CD4-positive, alpha-beta T cell treated with Interleukin-6 for 4 hours (primary cell): Measurements from ENCODE around the gene JAK3.
"Not testable (repeated sequence)": the region's sequence is repeated elsewhere in the genome, so short reads cannot be mapped to it uniquely, and the experiment has no call there.

Source experiments
- DNase-seq: peaks from one replicate; pipeline ENCODE4 v3.0.0-alpha.2; 2020; ENCODE audit warnings: mixed read lengths

JAK3 gene

DNA sequence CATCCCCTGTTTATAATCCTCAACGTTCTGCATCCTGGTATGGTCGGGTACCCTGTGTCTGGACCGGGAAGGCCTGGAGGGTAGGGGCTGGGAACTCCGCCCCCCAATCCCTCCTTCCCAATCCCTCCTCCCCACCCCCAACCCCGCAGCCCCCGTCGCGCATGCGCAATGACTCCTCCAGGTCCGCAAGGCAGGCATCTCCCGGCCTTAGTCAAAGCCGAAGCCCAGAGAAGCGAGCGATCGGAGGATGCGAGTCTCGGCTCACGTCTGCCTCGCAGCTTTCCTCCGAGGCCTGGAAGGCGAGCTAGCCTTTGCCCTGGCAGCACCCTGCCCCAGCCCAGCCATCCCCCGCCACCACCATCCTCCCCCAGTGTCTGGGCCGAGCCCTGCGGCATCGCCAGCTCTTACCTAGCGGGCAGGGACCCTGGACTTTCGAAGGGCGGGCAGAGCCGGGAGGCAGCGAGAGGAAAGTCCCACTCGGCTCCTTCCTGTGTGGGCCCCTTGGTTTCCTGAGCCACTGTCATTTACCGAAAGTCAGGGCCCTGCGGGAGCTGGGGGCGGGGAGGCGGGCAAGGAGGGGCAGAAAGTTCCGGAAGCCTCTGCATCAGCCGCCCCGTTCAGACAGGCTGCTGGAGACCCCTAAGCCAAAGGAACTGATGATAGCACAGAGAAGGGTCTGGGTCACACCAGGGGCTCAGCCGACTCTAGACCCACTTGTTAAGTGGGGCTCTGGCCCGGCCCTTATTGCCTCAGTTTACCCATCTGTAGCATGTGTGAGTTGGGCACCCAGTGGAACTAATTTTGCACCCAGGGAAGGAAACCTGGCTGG lies at the start of gene JAK3:
Gene JAK3, minus strand, starts transcription at position 445 of the 829 bp plus-strand sequence. CDS start 3,565 bp downstream, outside the sequence.
- DNase-seq, result peak; percentile 91

DNA sequence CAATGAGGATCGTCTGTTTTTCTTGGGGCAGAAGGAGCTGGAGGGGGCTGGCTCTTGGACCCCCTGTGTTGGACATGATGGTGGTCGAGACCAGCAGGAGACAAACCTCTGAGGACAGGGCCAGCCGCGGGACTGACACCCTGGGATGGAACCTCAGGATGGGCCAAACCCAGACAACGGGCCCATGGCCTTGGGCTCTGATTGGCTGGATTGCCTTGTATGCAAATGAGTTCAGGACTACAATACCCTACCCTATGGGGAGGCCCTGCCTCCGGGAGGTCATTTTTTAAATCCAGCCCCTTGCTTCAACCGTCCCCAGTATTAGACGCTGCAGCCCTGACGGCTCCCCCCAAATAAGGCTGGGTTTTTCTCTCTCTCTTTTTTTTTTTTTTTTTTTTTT lies 46.0 kb upstream of the JAK3 start:
- DNase-seq, result no peak

DNA sequence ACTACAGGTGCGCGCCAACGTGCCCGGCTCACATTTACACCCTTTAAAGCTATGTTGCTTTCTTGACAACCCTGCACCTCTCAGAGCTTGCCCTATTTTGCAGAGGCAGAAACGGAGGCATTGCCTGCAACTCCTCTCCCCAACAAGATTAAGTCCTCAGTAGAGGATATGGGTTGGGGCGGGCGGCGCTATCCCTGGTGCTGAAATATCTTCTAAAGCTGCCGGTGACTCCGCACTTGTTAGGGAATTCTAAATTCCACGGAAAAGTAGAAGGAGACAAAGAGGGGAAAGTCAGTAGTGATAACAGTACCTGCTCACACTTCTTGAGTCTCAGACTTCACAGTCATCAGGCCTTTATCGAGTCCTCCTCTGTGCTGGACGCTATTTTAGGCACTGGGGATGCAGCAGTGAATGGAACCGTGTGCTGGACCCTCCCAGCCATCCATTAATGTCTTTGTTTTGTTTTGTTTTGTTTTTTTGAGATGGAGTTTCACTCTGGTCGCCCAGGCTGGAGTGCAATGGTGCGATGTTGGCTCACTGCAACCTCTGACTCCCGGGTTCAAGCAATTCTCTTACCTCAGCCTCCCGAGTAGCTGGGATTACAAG lies 41.9 kb upstream of the JAK3 start:
- DNase-seq, result peak; percentile 15

DNA sequence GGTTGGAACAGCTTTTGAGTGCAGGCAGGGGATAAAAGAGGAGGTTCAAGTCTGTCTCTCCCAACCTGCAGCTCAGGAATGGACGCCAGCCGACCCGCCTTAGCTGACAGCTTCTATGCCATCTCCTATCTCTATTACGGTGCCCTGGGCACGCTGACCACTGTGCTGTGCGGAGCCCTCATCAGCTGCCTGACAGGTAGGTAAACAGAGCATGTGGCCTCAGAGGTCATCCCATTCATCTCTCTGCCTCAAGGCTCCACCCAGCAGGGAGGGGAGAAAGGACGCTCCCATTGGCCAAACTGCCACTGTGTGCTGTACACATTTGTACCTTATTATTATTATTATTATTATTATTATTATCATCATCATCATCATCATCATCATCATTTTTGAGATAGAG lies 40.5 kb upstream of the JAK3 start:
- DNase-seq, result no peak

DNA sequence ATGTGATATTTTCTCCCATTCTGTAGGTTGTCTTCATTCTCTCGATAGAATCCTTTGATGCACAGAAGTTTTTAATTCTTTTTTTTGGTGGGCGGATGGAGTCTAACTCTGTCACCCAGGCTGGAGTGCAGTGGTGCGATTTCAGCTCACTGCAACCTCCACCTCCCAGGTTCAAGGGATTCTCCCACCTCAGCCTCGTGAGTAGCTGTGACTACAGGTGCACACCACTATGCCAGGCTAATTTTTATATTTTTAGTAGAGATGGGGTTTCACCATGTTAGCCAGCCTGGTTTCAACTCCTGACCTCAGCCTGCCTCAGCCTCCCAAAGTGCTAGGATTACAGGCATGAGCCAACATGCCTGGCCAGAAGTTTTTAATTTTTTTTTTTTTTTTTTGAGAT lies 39.4 kb upstream of the JAK3 start:
- not testable (repeated sequence) for DNase-seq

DNA sequence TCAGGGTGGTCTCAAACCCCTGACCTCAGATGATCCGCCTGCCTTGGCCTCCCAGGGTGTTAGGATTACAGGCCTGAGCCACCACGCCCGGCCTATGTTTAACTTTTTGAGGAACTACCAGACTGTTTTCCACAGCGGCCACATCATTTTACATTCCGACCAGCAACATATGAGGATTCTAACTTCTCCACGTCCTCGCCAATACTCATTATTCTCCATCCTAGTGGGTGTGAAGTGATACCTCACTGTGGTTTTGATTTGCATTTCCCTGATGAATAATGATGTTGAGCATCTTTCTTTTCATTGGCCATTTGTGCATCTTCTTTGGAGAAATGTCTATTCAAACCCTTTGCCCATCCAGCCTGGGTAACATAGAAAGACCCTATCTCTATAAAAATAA lies 38.7 kb upstream of the JAK3 start:
- no peak for DNase-seq

DNA sequence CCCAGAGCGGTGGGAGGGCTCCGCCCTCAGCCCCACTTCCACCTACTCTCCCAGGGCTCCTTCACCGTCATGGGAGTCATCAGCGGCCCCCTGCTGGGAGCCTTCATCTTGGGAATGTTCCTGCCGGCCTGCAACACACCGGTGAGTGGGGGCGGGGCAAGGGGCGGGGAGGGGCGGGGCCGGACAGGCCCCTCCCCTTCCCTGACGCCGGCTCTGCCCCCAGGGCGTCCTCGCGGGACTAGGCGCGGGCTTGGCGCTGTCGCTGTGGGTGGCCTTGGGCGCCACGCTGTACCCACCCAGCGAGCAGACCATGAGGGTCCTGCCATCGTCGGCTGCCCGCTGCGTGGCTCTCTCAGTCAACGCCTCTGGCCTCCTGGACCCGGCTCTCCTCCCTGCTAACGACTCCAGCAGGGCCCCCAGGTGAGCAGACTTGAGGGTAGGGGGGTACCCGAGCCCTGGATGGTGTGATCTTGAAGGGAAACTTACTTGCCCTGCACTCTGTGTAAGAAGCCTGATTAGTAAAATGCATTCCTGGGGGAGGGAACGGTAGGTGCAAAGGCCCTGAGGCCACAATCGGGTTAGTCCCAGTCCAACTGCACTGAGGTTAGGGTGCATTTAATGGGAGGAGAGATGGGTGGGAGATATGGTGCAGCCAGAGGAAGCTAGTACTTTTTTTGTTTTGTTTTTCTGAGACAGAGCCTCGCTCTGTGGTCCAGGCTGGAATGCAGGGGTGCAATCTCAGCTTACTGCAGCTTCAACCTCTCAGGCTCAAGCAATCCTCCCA lies 36.0 kb upstream of the JAK3 start:
- DNase-seq, result no peak

DNA sequence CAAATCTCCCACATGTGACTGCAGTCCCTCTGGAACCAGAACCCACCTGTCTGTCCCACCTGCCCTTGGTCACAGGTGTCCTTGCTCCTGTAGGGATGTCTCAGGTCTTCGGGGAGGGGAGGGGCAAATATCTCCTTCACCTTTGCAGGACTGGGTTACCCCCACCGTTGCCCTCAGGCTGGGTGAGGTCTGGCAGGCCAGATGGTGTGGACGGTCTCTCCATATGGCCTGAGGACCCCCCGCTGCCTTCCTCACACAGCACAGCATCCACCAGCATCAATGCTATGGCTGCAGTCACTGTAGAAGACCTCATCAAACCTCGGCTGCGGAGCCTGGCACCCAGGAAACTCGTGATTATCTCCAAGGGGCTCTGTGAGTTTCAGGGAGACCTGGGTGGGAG lies 33.9 kb upstream of the JAK3 start:
- DNase-seq, result no peak

DNA sequence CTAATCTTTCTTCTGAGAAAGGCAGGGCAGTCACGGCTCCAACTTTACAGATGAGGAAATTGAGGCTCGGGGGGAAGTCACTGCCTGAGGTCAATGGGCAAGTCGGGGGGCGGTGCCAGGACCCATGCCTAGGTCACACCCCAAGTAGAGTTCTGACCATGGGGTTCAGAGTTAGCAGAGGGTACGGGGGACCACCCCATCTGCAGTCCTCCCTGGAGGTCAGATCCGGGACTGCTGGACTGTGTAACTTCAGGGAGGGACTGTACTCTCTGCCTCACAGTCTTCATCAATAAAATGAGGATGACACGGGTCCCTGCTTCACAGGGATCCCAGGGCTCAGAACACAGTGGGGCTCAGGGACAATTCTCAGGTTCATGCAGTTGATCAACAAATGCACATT lies 31.7 kb upstream of the JAK3 start:
- DNase-seq, result no peak

DNA sequence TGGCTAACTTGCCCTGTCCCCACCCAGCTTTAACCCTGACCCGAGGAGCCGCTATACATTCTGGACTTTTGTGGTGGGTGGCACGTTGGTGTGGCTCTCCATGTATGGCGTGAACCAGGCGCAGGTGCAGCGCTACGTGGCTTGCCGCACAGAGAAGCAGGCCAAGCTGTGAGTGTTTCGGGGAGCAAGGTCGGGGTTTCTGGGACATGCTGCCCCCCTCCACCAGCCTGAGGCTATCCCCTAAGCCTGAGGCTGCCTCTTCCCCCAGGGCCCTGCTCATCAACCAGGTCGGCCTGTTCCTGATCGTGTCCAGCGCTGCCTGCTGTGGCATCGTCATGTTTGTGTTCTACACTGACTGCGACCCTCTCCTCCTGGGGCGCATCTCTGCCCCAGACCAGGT lies 29.9 kb upstream of the JAK3 start:
- DNase-seq, result no peak

DNA sequence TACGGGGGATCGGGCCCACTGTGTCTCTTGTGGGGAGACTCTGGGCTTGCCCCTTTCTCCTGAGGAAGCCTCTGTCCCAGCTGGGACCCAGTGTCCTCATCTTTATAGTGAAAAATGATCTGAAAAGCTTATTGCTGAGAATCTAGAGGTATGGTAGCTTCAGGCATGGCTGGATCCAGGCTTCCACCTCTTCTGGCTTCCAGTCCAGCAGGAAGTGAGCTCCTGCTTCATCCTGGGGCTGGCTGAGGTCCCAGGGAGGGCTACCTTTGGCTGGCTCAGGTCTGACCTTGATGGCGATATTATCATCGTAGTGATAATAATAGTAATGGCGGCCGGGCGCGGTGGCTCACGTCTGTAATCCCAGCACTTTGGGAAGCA lies 27.0 kb upstream of the JAK3 start:
- DNase-seq, result no peak

DNA sequence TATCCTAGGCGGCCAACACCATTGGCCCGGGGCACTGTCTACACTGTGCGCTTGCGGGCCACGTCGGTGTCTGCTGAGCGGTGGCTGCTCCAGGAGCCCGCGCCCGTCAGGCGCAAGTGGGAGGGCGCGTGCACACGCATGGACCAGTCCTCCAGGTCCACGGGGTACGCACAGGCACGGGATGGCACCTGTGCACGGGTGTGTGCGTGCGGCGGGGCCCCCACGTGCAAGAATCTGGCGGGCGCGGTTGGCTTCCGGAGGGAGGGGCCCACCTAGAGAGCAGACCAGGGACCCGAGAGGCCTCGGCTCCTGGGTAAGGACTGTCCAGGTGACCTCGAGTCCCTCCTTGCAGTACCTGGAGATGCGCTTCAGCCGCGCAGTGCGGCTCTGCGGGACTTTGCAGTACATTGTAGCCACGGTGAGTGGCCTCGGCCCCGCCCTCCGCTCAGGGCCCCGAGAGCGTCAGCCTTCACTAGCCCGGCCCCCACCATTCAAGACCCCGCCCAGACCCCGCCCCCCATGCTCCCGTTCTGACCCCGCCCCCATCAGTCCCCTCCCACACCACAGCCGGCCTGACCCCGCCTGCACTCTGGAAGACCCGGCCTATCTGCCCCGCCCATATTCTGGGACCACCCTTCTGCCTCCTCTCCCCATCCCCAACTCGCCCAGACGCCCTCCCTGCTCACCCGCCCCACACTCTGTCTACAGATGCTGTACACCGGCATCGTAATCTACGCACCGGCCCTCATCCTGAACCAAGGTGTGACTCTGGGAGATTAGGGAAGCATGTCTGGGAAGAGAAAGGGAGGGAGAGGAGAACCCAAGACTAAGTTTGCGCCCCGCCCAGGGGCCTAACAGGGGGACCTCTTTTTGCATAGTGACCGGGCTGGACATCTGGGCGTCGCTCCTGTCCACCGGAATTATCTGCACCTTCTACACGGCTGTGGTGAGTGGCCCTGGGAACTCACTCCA lies 26.3 kb upstream of the JAK3 start:
- peak; percentile 84 for DNase-seq

DNA sequence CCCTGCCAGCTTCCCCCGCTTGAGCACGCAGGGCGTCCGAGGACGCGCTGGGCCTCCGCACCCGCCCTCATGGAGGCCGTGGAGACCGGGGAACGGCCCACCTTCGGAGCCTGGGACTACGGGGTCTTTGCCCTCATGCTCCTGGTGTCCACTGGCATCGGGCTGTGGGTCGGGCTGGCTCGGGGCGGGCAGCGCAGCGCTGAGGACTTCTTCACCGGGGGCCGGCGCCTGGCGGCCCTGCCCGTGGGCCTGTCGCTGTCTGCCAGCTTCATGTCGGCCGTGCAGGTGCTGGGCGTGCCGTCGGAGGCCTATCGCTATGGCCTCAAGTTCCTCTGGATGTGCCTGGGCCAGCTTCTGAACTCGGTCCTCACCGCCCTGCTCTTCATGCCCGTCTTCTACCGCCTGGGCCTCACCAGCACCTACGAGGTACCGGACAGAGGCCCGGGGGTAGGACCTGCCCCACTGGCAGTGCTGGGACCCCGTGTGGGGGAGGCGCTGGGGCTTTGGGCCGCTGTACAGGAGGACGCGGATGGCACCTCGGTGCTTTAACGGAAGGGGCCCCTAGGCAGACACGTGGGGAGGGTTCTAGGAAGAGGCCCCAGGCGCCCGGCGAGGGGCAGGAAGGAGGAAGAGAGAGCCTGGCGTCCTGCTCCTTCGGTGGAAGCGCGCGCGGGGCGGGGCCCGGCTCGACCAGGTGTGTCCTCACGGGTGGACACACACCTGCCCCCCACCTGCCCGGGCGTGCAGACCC lies 24.6 kb upstream of the JAK3 start:
- peak; percentile 67 for DNase-seq

DNA sequence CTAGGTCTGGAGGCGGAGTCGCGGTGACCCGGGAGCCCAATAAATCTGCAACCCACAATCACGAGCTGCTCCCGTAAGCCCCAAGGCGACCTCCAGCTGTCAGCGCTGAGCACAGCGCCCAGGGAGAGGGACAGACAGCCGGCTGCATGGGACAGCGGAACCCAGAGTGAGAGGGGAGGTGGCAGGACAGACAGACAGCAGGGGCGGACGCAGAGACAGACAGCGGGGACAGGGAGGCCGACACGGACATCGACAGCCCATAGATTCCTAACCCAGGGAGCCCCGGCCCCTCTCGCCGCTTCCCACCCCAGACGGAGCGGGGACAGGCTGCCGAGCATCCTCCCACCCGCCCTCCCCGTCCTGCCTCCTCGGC lies 24.1 kb upstream of the JAK3 start, which contains the start of gene SLC5A5:
Gene SLC5A5, plus strand, starts transcription at position 68 of the 373 bp plus-strand sequence. CDS start 375 bp downstream, outside the sequence.
- DNase-seq, result peak; percentile 45

DNA sequence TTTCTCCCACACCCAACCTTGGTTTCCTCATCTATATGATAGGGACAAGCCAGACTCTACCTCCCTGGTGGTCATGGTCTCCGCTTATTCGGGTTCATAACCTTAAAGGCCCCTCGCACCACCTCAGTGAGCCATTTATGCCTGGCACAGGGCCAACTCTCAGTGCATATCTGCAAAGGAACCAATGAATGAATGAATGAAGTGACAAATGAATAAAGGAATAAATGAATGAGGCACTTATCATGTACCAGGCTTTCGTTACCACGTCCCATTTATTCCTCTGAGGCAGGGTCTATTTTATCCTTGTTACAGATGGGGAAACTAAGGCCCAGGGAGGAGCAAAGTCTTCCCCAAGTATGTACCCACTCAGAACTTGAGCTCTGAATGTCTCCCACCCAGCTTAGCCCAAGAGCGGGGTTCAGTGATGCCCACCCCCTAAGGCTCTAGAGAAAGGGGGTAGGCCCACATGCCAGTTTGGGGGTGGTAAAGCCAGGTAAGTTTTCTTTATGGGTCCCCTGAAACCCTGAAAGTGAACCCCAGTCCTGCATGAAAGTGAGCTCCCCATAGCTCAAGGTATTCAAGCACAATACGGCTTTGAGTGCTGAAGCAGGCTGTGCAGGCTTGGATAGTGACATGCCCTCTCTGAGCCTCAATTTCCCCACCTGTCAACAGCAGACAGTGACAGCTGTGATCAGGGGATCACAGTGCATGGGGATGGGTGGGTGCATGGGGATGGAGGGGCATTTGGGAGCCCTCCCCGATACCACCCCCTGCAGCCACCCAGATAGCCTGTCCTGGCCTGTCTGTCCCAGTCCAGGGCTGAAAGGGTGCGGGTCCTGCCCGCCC lies 23.5 kb upstream of the JAK3 start:
- DNase-seq, result no peak

DNA sequence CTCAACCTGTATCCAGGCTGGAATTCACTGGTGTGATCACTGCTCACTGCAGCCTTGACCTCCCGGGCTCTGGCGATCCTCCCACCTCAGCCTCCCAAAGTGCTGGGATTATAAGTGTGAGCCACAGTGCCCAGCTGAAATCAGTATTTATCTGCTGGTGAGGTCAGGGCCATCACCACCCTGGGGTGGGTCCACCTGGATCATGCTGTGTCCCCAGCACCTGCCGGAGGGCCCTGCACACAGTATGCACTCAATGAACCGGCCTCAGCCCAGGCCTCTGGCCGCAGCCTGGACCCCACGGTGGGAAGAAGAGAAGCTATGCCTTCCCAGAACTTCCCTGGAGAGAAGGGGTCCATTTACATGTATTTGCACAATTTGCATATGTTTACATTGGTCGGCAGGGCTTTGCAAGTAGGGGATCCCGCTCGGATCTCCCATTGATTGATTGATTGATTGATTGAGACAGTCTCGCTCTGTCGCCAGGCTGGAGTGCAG lies 21.4 kb upstream of the JAK3 start:
- DNase-seq, result no peak

DNA sequence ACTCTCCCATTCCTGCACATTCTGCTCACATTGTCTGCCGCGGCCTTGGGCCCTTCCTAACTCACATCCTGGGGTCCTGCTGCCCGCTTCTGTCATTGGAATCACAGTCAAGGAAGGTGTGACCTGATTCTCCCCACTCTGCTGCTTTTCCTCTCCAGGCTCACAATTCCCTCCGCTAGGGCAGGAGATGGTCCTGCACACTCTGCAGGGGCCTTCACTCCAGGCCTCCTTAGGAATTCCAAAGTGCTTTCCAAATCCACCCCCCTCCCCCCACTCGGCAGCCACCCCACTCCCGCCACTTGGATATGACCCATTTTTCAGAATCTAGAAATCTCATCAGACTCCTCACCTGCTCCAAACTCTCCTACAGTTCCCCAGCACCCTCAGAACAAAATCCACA lies 20.9 kb upstream of the JAK3 start:
- no peak for DNase-seq

DNA sequence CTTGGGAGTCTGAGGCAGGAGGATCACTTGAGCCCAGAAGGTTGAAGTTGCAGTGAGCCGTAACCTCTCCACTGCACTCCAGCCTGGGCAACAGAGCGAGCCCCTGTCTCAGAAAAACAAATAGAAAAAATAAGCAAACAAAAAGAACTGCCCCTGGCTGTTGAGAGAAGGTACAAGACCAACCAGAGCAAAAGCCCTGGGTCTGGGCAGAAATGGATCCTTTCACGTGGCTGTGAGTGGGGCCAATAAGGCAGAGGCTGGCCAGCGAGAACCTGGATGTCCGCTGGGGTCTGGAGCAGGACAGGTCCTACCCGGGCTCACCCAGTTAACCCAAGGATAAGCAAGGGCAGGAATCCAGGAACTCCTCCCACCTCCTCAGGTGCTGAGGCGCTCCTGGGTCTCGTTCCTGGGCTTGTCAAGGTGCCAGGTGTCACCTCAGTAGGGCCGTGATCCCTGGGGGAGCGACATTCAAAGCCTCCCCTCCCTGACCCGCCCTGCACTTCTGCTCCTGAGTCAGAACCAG lies 19.2 kb upstream of the JAK3 start:
- no peak for DNase-seq

DNA sequence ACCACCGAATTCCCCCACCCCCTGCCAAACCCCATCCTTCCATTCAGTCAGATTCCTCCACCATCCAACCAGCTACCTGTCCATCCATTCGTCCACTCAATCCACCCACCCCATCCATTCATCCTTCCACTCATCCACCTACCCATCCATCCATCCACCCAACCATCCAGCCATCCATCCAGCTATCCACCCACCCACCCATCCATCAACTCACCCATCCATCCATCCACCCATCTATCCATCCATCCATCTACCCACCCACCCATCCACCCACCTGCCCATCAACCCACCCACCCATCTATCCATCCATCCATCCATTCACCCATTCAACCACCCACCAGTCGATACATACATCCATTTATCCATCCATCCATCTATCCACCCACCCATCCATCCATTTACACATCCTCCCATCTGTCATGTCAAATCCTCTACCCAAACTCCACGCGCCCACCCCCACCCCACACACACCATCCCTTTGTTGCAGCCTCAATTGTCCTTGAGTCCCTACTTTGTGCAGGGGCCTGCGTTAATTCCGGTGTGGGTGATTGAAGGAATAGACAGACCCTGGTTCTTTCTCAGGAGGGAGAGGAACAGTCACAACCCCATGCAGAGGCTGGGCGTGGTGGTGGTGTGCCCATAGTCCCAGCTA lies 18.7 kb upstream of the JAK3 start:
- no peak for DNase-seq
